NCI-H82 (cell line): ENCODE measurements around the gene AIFM3.

Experiments
- DNase-seq: peaks from one replicate; lab custom pipeline; 2025; lab: John Stamatoyannopoulos, UW

The AIFM3 gene

DNA sequence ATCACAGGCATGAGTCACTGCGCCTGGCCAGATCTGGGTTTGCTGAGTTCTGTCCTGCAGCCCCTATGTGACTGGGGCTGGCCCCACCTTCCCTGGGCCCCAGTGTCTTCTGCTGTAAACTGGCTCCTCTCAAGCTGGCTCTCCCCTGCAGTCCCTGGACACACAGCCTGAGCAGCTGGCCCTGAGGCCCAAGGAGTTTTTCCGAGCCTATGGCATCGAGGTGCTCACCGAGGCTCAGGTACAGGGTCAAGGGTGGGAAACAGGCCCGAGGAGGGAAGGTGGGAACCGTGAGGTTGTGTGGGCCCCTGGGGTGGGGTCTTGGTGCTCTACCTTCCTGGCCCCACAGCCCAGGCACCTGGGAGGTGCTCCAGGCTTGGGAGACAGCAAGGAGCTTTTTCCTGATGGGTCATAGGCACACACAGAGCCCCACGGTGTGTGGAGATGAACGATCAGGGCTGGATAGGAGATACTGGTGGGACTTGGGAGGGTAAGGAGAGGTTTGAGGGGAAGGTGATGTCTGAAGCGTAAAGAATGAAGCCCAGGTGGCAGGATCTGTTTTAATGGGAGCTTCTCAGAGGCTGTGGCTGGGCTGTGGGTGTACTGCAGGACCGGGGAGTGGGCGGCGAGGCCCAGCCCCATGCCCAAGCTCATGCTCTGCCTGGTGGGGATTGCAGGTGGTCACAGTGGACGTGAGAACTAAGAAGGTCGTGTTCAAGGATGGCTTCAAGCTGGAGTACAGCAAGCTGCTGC is 8.7 kb downstream of the AIFM3 start:
- DNase-seq = no peak

DNA sequence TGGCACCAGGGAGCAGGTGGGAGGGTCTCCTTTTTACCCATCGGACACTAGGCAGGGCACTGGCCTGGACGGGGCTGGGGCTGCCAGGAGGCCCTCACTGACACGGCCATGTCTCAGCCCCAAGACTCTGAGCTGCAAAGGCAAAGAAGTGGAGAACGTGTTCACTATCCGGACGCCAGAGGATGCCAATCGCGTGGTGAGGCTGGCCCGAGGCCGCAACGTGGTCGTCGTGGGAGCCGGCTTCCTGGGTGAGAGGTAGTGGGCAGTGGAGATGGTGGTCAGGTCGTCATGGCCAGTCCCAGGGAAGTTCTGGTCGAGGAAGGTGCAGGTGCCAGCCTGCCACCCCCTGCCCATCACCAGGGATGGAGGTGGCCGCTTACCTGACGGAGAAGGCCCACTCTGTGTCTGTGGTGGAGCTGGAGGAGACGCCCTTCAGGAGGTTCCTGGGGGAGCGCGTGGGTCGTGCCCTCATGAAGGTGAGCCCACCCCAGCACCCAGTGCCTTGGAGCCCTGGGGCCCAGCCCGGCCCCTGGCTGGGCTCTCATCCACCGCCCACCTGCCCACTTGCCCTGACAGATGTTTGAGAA is 9.3 kb downstream of the AIFM3 start:
- DNase-seq = no peak

DNA sequence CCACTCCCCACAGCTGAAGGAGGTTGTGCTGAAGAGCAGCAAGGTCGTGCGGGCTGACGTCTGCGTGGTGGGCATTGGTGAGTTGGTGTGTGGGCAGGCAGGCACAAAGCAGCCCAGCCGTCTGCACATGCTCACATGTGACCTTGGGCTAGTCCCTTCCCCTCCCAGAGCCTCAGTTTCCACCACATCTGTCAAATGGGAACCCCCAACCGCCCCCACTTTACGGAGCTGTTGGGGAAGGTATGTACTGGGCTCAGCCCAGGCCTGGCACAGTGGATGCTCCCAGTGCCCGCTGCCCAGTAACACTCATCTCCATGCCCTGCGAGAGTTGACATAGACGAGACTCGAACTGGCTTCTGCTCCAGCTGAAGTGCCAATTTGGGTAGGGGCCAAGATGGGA is 10.0 kb downstream of the AIFM3 start:
- no peak for DNase-seq

DNA sequence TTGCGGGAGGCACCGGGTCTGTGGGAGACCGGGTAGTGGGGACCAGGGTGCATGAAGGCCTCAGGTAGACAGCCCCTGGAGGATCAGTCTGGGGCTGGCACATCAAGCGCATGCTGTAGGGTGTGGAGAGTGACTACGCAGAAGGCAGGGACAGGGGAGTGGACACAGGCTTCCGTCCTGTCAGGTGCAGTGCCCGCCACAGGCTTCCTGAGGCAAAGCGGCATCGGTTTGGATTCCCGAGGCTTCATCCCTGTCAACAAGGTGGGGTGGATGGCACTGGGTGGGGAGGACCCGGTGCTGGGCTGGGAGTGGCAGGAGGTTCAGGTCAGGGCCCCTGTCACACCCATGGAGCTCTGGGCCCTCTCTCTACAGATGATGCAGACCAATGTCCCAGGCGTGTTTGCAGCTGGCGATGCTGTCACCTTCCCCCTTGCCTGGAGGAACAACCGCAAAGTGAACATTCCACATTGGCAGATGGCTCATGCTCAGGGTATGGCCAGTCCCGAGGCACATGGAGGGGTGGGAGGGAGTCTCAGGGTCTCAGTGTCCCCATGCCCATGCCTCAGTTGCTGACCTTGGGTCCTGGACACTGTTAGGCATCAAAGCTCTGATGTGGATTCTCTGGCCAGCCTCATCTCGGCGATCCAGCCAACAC is 10.6 kb downstream of the AIFM3 start:
- DNase-seq = no peak

DNA sequence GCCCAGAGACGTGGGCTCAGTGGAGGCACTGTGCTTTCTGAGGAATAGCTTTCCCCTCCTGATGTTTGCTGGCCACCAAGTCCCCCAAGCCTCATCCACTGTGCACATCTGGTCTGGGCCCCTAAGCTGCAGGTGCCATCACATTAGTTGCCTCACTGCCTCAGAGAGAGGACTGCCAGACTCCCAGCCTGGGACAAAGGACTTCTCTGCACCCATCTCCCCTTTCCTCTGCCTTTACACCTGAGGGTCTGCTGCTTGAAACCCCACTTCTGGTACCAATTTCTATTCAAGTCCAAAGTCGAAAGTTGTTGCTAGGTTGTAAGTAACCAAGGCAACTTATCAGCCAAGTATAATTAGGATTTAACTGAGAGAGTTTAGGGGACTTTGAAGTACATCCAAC is 11.4 kb downstream of the AIFM3 start:
- no peak for DNase-seq

DNA sequence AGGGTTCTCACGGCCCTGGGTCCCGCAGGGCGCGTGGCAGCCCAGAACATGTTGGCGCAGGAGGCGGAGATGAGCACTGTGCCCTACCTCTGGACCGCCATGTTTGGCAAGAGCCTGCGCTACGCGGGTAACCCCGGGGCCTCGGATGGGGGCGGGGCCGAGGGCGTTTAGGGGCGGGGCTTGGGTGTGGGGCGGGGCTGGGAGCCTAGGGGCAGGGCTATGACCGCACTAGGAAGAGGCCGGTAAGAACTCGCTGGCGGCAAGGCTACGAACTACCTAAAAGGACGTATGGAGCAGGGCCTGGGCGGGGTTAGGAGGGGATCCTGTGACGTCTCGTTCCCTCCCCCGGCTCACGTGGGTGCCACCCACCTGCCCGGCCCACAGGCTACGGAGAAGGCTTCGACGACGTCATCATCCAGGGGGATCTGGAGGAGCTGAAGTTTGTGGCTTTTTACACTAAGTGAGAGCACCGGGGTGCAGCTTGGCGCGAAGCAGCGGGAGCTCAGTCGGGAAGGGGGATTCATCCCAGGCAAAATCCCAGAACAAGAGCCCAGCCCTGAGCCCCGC is 12.3 kb downstream of the AIFM3 start:
- DNase-seq = peak; percentile 47

DNA sequence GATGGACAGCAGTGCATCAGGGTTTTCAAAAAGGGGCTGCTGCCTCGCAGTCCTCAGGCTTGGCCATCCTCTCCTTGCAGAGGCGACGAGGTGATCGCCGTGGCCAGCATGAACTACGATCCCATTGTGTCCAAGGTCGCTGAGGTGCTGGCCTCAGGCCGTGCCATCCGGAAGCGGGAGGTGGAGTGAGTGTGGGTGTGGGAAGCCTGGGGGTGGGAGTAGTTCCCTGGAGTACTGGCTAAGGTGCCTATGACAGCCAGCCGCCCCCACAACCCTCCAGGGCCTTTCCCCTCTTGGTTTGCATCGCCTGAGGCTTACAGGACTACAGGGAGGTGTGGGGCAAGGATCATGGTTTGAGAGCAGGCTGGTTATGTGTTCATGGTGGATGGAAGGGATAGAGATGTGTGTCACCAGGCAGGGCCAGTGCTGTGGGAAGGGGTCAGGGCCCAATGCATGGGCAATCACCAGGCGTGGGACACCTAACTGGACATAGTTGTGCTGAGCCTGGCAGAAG is 12.9 kb downstream of the AIFM3 start:
- DNase-seq = no peak

DNA sequence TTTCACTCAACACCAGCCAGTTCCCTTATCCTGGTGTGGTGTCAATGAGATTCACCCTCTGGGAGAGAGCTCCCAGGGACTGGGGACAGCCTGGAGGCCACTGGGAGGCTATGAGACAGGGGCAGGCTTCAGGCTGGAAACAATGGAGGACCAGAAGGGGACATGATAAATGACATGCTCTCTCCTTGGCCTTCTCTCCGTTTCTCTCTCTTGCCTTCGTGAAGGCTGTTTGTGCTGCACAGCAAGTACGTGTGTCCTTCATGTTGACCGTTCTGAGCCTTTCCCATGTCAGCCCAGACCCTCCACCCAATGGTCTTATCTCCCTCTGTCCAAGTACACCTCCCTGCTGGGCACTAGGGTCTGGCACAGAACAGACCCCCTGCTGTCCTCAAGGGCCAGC is 13.5 kb downstream of the AIFM3 start:
- no peak for DNase-seq

DNA sequence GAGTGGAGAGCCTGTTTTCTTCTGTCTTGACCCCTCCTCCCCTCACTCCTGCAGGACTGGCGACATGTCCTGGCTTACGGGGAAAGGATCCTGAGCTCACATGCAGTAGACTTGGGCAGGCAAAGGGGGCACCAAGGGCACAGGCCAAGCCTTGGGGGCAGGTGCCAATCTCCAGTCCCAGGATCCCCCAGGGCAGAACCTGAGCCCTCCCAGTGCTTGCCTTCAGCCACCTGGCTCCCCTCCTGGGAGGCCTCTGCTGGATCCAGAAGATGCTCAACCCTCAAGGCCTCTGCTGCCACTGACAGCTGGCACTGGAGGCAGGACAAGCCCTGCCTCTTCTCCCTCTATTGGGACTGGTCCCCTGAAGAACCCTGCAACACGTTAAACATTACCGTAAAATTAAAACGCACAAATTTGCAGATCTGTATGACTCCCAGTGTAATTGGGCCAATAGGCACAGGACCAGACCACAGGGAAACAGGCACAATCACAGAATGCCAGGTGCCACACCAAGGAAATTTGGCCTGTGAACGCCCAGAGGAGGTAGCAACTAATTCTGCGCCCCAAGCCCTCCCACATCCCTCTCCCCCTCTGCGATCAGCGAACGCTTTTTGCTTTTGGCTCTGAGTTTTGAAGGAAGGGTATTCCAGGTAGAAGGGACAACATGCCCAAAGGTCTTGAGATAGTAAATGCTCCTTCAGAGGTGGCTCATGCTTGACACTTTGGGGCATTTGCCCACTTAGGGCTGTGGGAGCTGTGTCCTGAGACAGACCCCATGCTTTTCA is 14.1 kb downstream of the AIFM3 start:
- DNase-seq = no peak

DNA sequence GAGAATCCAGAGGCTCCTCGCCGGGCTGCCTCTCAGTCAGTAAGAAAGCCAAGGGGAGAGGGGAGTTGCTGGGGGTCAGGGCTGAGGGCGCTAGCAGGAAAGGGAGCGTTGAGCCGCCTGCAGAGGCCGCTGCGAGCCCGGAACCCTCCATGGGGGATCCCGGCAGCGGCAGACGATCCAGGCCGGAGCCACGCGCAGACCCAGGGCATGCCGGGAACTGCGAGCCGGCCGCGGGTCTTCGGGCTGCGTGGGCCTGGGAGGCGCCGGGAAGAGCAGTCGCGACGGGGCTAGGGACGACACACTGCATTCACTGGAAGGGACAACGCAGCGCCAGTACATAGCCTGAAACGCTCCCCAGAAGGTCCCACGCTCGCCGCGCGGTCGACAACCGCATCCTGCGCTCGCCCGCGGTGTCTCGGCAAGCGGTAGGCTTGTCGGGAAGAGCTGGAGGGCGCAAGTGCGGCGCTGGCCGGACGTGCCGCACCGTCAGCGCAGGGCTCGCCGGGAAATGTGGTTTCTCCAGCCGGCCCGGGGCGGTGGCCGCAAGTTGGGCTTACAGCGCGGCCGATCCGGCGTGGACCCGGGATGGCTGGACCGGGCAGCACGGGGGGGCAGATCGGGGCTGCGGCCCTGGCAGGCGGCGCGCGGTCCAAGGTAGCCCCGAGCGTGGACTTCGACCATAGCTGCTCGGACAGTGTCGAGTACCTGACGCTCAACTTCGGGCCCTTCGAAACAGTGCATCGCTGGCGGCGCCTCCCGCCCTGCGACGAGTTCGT is 14.9 kb downstream of the AIFM3 start, which contains the start of gene LZTR1:
Gene LZTR1 (plus strand): TSS at position 511 of the 776 bp plus-strand sequence. CDS start 75 bp downstream, at position 586.
- DNase-seq = peak; percentile 81

DNA sequence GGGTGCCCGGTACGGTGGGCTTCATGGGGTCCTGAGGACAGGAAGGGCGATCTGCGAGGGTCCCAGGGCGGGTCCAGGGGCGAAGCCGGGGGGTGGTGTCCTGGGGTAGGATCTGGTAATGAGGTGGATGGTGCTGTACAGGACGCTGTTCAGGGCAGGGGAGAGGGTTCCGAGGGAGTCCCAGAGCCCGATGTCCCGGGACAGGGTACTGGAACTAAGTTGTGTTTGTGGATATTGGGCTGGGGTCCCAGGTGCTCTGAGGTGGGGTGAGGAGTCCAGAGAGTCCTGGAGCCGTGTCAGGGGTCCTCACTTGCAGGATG is 15.5 kb downstream of the AIFM3 start:
- DNase-seq = no peak

DNA sequence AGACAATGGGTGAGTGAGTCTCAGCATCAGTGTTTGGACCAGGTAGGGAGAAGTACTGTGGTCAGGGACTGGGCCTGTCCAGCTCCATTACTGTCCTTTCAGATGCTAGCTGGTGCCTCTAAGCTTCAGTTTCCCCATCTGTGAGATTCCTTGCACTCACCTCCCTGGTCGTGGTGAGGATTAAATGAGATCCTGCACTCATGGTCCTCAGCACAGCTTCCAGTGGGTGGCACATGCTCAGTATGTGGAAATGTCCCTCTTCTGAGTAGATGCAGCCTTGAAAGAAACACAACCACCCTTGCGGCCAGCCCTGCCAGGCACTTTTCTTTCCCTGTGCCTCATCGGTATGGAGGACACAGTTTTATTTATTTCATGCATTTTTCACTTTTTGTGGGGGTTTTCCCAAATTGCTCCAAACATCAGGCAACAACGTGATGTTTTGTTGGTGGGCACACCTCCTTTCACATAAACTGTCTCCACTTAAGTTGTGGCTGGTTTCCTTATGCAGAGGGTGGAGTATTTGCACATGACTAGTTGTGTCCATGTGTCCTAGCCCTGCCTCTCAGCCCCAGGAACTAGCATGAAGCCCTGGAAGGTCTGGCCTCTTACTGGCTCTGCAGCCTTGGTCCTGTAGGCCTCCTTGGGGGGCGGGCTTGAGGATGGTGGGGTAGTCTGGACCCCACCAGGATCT is 16.2 kb downstream of the AIFM3 start:
- DNase-seq = no peak

DNA sequence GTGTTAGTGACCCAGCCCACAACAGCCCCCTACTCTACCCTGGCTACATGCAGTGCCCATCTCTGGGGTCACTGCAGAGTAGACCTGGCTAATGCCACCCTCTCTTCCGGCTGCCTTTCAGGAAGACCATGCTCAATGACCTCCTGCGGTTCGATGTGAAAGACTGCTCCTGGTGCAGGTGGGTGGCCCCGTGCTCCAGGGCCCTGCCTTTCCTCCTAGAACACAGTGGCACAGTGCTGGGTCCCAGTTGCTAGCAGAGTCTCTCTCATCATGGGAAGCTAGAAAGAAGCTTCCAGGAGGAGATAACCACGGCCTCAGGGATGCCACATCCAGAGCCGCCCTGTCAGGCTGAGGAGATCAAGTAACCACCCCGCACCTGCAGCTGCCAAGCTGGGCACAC is 18.7 kb downstream of the AIFM3 start:
- DNase-seq = no peak

DNA sequence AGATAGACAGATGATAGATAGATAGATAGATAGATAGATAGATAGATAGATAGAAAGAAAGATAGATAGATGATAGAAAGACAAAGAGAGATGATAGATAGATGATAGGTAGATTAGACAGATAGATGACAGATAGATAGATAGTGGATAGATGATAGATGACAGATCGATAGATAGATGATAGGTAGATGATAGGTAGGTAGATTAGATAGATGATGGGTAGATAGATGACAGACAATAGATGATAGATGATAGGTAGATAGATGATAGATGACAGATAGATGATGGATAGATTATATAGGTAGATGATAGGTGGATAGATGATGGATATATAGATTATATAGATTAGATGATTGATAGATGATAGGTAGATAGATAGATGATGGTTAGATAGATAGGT is 19.3 kb downstream of the AIFM3 start:
- DNase-seq = no peak

DNA sequence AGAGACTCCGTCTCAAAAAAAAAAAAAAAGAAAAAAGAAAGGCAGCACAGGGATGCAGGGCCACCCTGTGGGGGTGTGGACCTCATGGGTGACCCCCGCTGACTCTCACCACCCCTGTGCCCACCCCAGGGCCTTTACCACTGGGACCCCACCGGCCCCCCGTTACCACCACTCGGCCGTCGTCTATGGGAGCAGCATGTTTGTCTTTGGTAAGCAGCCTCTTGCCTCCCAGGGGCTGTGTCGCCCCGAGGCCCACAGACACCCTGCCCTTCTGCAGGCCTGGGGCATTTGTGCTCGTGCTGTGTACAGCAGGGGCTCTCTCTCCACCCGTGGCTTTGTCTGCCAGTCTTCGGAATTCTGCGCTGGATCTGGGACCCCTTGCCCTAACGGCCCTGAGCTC is 20.3 kb downstream of the AIFM3 start:
- no peak for DNase-seq

DNA sequence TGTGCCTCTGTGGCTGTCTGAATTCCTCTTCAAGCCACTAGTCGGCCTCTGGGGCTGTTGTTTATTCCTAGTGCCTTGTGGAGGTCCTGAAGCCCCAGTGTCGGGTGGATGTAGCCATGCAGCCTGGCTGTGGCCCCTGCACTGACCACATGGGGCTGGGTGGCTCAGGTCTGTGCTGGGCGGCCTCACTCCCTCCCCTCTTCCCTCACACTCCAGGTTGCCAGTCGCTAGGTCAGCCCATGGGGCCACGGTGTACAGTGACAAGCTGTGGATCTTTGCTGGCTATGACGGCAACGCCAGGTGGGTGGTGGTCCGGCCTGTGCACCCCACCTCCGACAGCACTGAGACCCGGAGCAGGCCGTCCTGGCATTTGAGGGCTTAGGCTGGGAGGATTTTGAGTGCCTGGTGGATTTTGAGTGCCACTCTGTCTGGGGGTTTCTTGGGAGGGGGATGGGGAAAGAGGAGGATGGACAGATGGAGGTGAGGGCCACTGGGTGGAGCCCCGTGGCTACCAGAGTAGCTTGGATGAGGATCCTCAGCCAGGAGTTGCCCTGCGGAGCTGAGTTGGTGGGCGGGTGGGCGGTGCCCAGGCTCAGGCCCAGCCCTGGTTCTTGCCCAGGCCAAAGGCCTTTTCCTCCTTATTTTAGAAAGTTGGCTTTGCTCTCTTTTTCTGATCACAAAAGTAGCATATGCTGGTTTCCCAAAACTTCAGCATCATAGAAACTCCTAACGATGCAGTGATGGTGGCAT is 21.7 kb downstream of the AIFM3 start:
- DNase-seq = no peak

DNA sequence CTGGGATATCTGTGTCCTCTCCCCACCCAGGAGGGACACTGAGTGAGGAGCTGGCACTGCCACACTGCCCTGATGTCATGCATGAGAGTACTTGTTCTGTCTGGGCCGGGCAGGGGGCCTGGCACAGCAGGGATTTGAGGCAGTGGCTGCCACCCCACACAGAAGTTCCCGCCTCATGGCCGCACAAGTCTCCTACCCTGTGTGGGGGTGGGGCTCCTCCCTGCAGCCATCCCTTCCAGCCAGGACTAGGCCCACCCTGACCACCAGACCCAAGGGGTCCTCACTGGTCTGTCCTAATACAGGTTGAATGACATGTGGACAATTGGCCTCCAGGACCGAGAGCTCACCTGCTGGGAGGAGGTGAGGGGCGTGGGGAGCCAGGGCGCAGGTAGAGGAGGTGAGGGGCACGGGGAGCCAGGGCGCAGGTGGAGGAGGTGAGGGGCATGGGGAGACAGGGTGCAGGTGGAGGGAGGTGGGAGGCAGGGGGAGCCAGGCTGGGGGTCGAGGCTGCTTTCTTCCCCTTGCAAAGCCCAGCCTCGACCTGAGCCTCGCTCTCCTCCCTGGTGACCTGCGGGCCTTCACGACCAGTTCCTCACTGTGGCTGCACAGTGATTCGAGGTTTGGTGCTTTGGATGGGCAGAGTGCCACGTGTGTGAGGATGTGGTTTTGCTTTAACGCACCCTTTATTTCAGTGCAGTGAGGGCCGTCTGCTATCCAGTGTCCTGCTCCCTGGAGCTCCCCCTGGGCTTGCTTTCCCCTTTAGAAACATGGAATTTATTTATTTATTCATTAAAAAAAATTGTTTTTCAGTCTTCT is 22.5 kb downstream of the AIFM3 start:
- DNase-seq = no peak

DNA sequence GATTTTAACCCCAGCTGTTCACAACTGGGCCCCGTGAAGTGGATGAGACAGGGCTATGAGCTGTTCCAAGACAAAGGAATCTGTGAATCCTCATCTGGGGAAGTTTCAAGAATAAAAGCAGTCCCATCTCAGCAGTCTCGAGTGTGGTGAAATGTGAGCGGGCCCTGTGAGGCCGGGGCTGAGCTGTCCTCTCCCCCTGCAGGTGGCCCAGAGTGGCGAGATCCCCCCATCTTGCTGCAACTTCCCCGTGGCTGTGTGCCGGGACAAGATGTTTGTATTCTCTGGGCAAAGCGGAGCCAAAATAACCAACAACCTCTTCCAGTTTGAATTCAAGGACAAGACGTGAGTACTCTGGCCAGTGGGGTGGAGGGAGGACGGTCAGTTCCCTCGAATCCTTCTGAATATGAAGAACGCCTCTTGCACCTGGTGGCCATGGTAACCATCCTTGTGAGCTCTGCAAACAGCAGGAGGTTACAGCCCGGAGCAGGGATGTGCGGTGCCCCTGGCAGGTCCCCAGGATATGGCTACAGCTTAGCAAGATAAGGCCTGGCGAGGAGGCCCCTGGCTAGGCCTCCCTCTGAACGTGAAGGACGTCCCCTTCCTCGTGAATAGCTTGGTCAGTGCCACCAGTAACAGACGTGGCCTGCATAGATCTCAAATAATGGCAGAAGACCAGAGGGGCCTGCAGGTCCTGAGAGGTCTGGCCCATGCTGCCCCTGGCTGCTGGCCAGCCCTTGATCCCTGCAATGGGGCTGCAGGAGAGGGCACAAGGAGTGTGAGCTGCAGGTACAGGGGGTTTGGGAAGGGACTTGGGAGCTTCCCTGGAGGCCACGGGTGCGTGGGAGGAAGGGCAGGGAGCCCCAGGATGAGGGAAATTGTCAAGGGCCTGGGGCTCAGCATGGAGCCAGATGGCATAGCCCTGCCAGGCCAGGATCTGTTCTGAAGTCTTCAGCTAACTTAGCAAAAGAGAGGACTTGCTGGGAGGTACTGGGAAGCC is 23.4 kb downstream of the AIFM3 start:
- no peak for DNase-seq
